ENCODE results near the gene DUSP14.
A peak's percentile ranks its signal among the peaks of the same experiment; 100 is the strongest.
"Not testable (repeated sequence)": the region's sequence is repeated elsewhere in the genome, so short reads cannot be mapped to it uniquely, and the experiment has no call there.

DUSP14 gene

GRCh38 chr17:37489197-37490001 lies at the start of gene DUSP14:
Gene DUSP14 (plus strand): TSS chr17:37489891. CDS start chr17:37512273, 22,382 bp downstream.
- peaks cover 31% of the 10 kb centered on the region for H3K4me1 ChIP-seq (ENCODE audit: control insufficient read depth, low read depth, low read length)
- no peak within 1 kb of the TSS for H3K27ac ChIP-seq (ENCODE audit: low read length)
- H3K9ac ChIP-seq (ENCODE audit: low read length): peak within 1 kb of the TSS; percentile 44
- peak within 1 kb of the TSS; percentile 78 for H3K4me3 ChIP-seq (ENCODE audit: low read length)
- H3K36me3 ChIP-seq (ENCODE audit: control insufficient read depth, low read depth, low read length): no peaks in the 10 kb centered on the region
- no peaks in the 10 kb centered on the region for H3K9me3 ChIP-seq (ENCODE audit: control insufficient read depth, low read depth, low read length)
- H3K27me3 ChIP-seq (ENCODE audit: control insufficient read depth, insufficient read depth, low read length): peaks cover 26% of the 10 kb centered on the region

GRCh38 chr17:37440424-37440823 lies 49.3 kb upstream of the DUSP14 start:
- no peak overlapping the region for H3K4me3 ChIP-seq (ENCODE audit: low read length)
- peaks cover 34% of the 10 kb centered on the region for H3K36me3 ChIP-seq (ENCODE audit: control insufficient read depth, low read depth, low read length)

GRCh38 chr17:37441369-37442014 lies 48.2 kb upstream of the DUSP14 start:
- H3K27me3 ChIP-seq (ENCODE audit: control insufficient read depth, insufficient read depth, low read length); H3K9ac ChIP-seq (ENCODE audit: low read length); H3K9me3 ChIP-seq (ENCODE audit: control insufficient read depth, low read depth, low read length); H3K27ac ChIP-seq (ENCODE audit: low read length); H3K4me1 ChIP-seq (ENCODE audit: control insufficient read depth, low read depth, low read length); H3K4me3 ChIP-seq (ENCODE audit: low read length): not testable (repeated sequence)
- peaks cover 37% of the 10 kb centered on the region for H3K36me3 ChIP-seq (ENCODE audit: control insufficient read depth, low read depth, low read length)

More at GRCh38 chr17:37440424-37440823, 49.3 kb upstream of the DUSP14 start:
- no peak overlapping the region for H3K27ac ChIP-seq (ENCODE audit: low read length)
- H3K9me3 ChIP-seq (ENCODE audit: control insufficient read depth, low read depth, low read length): no peaks in the 10 kb centered on the region
- H3K4me1 ChIP-seq (ENCODE audit: control insufficient read depth, low read depth, low read length): no peaks in the 10 kb centered on the region
- no peaks in the 10 kb centered on the region for H3K27me3 ChIP-seq (ENCODE audit: control insufficient read depth, insufficient read depth, low read length)
- H3K9ac ChIP-seq (ENCODE audit: low read length): no peak overlapping the region

- peaks cover 29% of the 10 kb centered on the region for H3K36me3 ChIP-seq (ENCODE audit: control insufficient read depth, low read depth, low read length)
- H3K9ac ChIP-seq (ENCODE audit: low read length): no peak overlapping the region
- H3K4me1 ChIP-seq (ENCODE audit: control insufficient read depth, low read depth, low read length): no peaks in the 10 kb centered on the region
- H3K27me3 ChIP-seq (ENCODE audit: control insufficient read depth, insufficient read depth, low read length): no peaks in the 10 kb centered on the region
- H3K9me3 ChIP-seq (ENCODE audit: control insufficient read depth, low read depth, low read length): no peaks in the 10 kb centered on the region
- no peak overlapping the region for H3K4me3 ChIP-seq (ENCODE audit: low read length)
- H3K27ac ChIP-seq (ENCODE audit: low read length): no peak overlapping the region
These were observed 43.7 kb upstream of the DUSP14 start for GRCh38 chr17:37446027-37446426.

- no peak overlapping the region for H3K4me3 ChIP-seq (ENCODE audit: low read length)
- no peak overlapping the region for H3K9ac ChIP-seq (ENCODE audit: low read length)
- peaks cover 18% of the 10 kb centered on the region for H3K36me3 ChIP-seq (ENCODE audit: control insufficient read depth, low read depth, low read length)
- H3K27me3 ChIP-seq (ENCODE audit: control insufficient read depth, insufficient read depth, low read length): no peaks in the 10 kb centered on the region
- H3K9me3 ChIP-seq (ENCODE audit: control insufficient read depth, low read depth, low read length): no peaks in the 10 kb centered on the region
- H3K4me1 ChIP-seq (ENCODE audit: control insufficient read depth, low read depth, low read length): no peaks in the 10 kb centered on the region
- H3K27ac ChIP-seq (ENCODE audit: low read length): no peak overlapping the region
These were observed 42.0 kb upstream of the DUSP14 start for GRCh38 chr17:37447641-37448040.

- no peaks in the 10 kb centered on the region for H3K4me1 ChIP-seq (ENCODE audit: control insufficient read depth, low read depth, low read length)
- no peak overlapping the region for H3K27ac ChIP-seq (ENCODE audit: low read length)
- H3K27me3 ChIP-seq (ENCODE audit: control insufficient read depth, insufficient read depth, low read length): no peaks in the 10 kb centered on the region
- peaks cover 6% of the 10 kb centered on the region for H3K36me3 ChIP-seq (ENCODE audit: control insufficient read depth, low read depth, low read length)
- no peak overlapping the region for H3K9ac ChIP-seq (ENCODE audit: low read length)
- no peaks in the 10 kb centered on the region for H3K9me3 ChIP-seq (ENCODE audit: control insufficient read depth, low read depth, low read length)
- no peak overlapping the region for H3K4me3 ChIP-seq (ENCODE audit: low read length)
These were observed 39.6 kb upstream of the DUSP14 start for GRCh38 chr17:37450112-37450511.

- H3K27me3 ChIP-seq (ENCODE audit: control insufficient read depth, insufficient read depth, low read length); H3K9ac ChIP-seq (ENCODE audit: low read length): not testable (repeated sequence)
These were observed 31.9 kb upstream of the DUSP14 start for GRCh38 chr17:37457801-37458200.

GRCh38 chr17:37458805-37459204 lies 30.9 kb upstream of the DUSP14 start:
- no peak overlapping the region for H3K27ac ChIP-seq (ENCODE audit: low read length)
- H3K36me3 ChIP-seq (ENCODE audit: control insufficient read depth, low read depth, low read length): no peaks in the 10 kb centered on the region
- no peaks in the 10 kb centered on the region for H3K9me3 ChIP-seq (ENCODE audit: control insufficient read depth, low read depth, low read length)
- no peak overlapping the region for H3K9ac ChIP-seq (ENCODE audit: low read length)
- no peaks in the 10 kb centered on the region for H3K27me3 ChIP-seq (ENCODE audit: control insufficient read depth, insufficient read depth, low read length)
- H3K4me1 ChIP-seq (ENCODE audit: control insufficient read depth, low read depth, low read length): no peaks in the 10 kb centered on the region
- no peak overlapping the region for H3K4me3 ChIP-seq (ENCODE audit: low read length)

More at GRCh38 chr17:37457801-37458200, 31.9 kb upstream of the DUSP14 start:
- not testable (repeated sequence) for H3K4me3 ChIP-seq (ENCODE audit: low read length); H3K36me3 ChIP-seq (ENCODE audit: control insufficient read depth, low read depth, low read length); H3K4me1 ChIP-seq (ENCODE audit: control insufficient read depth, low read depth, low read length); H3K27ac ChIP-seq (ENCODE audit: low read length); H3K9me3 ChIP-seq (ENCODE audit: control insufficient read depth, low read depth, low read length)

GRCh38 chr17:37461668-37462067 lies 28.0 kb upstream of the DUSP14 start:
- Histone ChIP-seq H3K4me3 (ENCODE audit: low read length) (no peak overlapping the region), H3K36me3 (ENCODE audit: control insufficient read depth, low read depth, low read length) (peaks cover 8% of the 10 kb centered on the region), H3K27me3 (ENCODE audit: control insufficient read depth, insufficient read depth, low read length) (no peaks in the 10 kb centered on the region), H3K27ac (ENCODE audit: low read length) (no peak overlapping the region), H3K9ac (ENCODE audit: low read length) (no peak overlapping the region), H3K9me3 (ENCODE audit: control insufficient read depth, low read depth, low read length) (no peaks in the 10 kb centered on the region), H3K4me1 (ENCODE audit: control insufficient read depth, low read depth, low read length) (no peaks in the 10 kb centered on the region)

GRCh38 chr17:37462492-37462891 lies 27.2 kb upstream of the DUSP14 start:
- Histone ChIP-seq H3K9me3 (ENCODE audit: control insufficient read depth, low read depth, low read length) (no peaks in the 10 kb centered on the region), H3K36me3 (ENCODE audit: control insufficient read depth, low read depth, low read length) (peaks cover 11% of the 10 kb centered on the region), H3K27ac (ENCODE audit: low read length) (no peak overlapping the region), H3K9ac (ENCODE audit: low read length) (no peak overlapping the region), H3K27me3 (ENCODE audit: control insufficient read depth, insufficient read depth, low read length) (no peaks in the 10 kb centered on the region), H3K4me3 (ENCODE audit: low read length) (no peak overlapping the region), H3K4me1 (ENCODE audit: control insufficient read depth, low read depth, low read length) (no peaks in the 10 kb centered on the region)

- H3K9ac ChIP-seq (ENCODE audit: low read length): no peak overlapping the region
- no peak overlapping the region for H3K4me3 ChIP-seq (ENCODE audit: low read length)
- H3K27me3 ChIP-seq (ENCODE audit: control insufficient read depth, insufficient read depth, low read length): no peaks in the 10 kb centered on the region
- no peaks in the 10 kb centered on the region for H3K4me1 ChIP-seq (ENCODE audit: control insufficient read depth, low read depth, low read length)
- H3K36me3 ChIP-seq (ENCODE audit: control insufficient read depth, low read depth, low read length): peaks cover 17% of the 10 kb centered on the region
- no peak overlapping the region for H3K27ac ChIP-seq (ENCODE audit: low read length)
- no peaks in the 10 kb centered on the region for H3K9me3 ChIP-seq (ENCODE audit: control insufficient read depth, low read depth, low read length)
These were observed 26.7 kb upstream of the DUSP14 start for GRCh38 chr17:37463039-37463438.
